Liver (tissue), 9 donors: Measurements from ENCODE around the gene NF1. TPM values are rescaled to one million over a fixed set of nuclear protein-coding genes. Genes with fewer than 3 reads are reported as not detected.

Experiments used
- DNase-seq: peaks from one replicate; pipeline ENCODE4 v3.0.0-alpha.2; 2017; ENCODE audit warnings: low spot score
- H3K27ac ChIP-seq, 2 donors: one replicate each; pipeline ENCODE4 v1.7.0; 2013; ENCODE audit warnings: inconsistent platforms in 2 of 2, low read length in 2 of 2, control low read depth in 1 of 2, low read depth in 1 of 2, mild to moderate bottlenecking in 1 of 2
- H3K27me3 ChIP-seq, 4 donors: one replicate each; pipeline versions ENCODE4 v1.6.1 to v1.7.0; 2013; ENCODE audit warnings: low read length in 3 of 4, inconsistent platforms in 1 of 4, mild to moderate bottlenecking in 1 of 4, moderate library complexity in 1 of 4; ENCODE audit not compliant: control insufficient read depth in 4 of 4, insufficient read depth in 4 of 4
- H3K36me3 ChIP-seq, 4 donors: one replicate each; pipeline versions ENCODE4 v1.6.1 to v1.7.0; 2013; ENCODE audit warnings: low read length in 3 of 4, mild to moderate bottlenecking in 3 of 4, low read depth in 1 of 4, moderate library complexity in 1 of 4; ENCODE audit not compliant: control insufficient read depth in 4 of 4, insufficient read depth in 3 of 4
- H3K4me1 ChIP-seq, 4 donors: one replicate each; pipeline versions ENCODE4 v1.6.1 to v1.7.0; 2013; ENCODE audit warnings: low read length in 3 of 4, mild to moderate bottlenecking in 3 of 4, moderate library complexity in 1 of 4; ENCODE audit not compliant: control insufficient read depth in 4 of 4, insufficient read depth in 4 of 4
- H3K4me3 ChIP-seq, 3 donors: one replicate each; pipeline versions ENCODE4 v1.6.1 to v1.7.0; 2013; ENCODE audit warnings: low read length in 3 of 3, control low read depth in 1 of 3, low read depth in 1 of 3, mild to moderate bottlenecking in 1 of 3
- H3K9ac ChIP-seq, 2 donors: one replicate each; pipeline ENCODE4 v1.7.0; 2013; ENCODE audit warnings: low read length in 2 of 2, mild to moderate bottlenecking in 2 of 2, moderate library complexity in 2 of 2, control low read depth in 1 of 2, low read depth in 1 of 2
- H3K9me3 ChIP-seq, 4 donors: one replicate each; pipeline versions ENCODE4 v1.6.1 to v1.7.0; 2013; ENCODE audit warnings: low read length in 3 of 4; ENCODE audit not compliant: control insufficient read depth in 4 of 4
- FOXA1 ChIP-seq: IDR thresholded peaks from 2 replicates; pipeline ENCODE4 v1.6.1; 2016; ENCODE audit warnings: antibody characterized with exemption
- FOXA2 ChIP-seq: IDR thresholded peaks from 2 replicates; pipeline ENCODE4 v1.6.1; 2016; ENCODE audit warnings: antibody characterized with exemption
- HNF4G ChIP-seq: IDR thresholded peaks from 2 replicates; pipeline ENCODE4 v1.6.1; 2016; ENCODE audit warnings: antibody characterized with exemption
- JUND ChIP-seq, 2 donors: IDR thresholded peaks; 2 replicates each; pipeline ENCODE4 v1.6.1; 2016; ENCODE audit warnings: antibody characterized with exemption in 2 of 2
- NR2F2 ChIP-seq: IDR thresholded peaks from 2 replicates; pipeline ENCODE4 v1.6.1; 2016; ENCODE audit warnings: antibody characterized with exemption
- RAD21 ChIP-seq, 2 donors: IDR thresholded peaks; 2 replicates each; pipeline ENCODE4 v1.6.1; 2016; ENCODE audit warnings: antibody characterized with exemption in 2 of 2, mild to moderate bottlenecking in 2 of 2
- RXRA ChIP-seq, 2 donors: IDR thresholded peaks; 2 replicates each; pipeline ENCODE4 v1.6.1; 2017 to 2018; ENCODE audit warnings: antibody characterized with exemption in 2 of 2, mild to moderate bottlenecking in 1 of 2
- SP1 ChIP-seq: IDR thresholded peaks from 2 replicates; pipeline ENCODE4 v1.6.1; 2018; ENCODE audit warnings: antibody characterized with exemption, mild to moderate bottlenecking
- TAF1 ChIP-seq: conservative IDR thresholded peaks from 2 replicates; pipeline ENCODE4 v1.6.1; 2016; ENCODE audit warnings: antibody characterized with exemption, mild to moderate bottlenecking
- YY1 ChIP-seq: IDR thresholded peaks from 2 replicates; pipeline ENCODE4 v1.6.1; 2016; ENCODE audit warnings: antibody characterized with exemption, mild to moderate bottlenecking
- WGBS: extraction: QIAGEN DNeasy Blood & Tissue Kit; methylation state at CpG from one replicate; pipeline ENCODE4 v1.1.7; 2013; 5-methylcytosine and 5-hydroxymethylcytosine counted together
- polyA plus RNA-seq, 2 donors: library from polyadenylated mRNA; stranded (reverse) in 1 of 2; unstranded in 1 of 2; fragments of 200-250 nt in 1 of 2; fragments of >200 nt in 1 of 2; fragmentation: Nextera tagmentation in 1 of 2; extraction: Ambion mirVana in 1 of 2; gene quantifications; one replicate each; pipeline versions ENCODE4 v1.2.1 to v1.2.3, GENCODE V29; 2013 to 2015
- total RNA-seq, 2 donors: library from RNA; depleted of rRNA; stranded (reverse); fragments of >200 nt; gene quantifications; one replicate each; pipeline ENCODE4 v1.2.3, GENCODE V29; 2014
- TF ChIP-seq, protein P1 (sequence below): IDR thresholded peaks from 2 replicates; pipeline ENCODE4 v1.6.1; 2016; ENCODE audit warnings: antibody characterized with exemption
- TF ChIP-seq, protein P2 (sequence below): IDR thresholded peaks from 2 replicates; pipeline ENCODE4 v1.6.1; 2016; ENCODE audit warnings: antibody characterized with exemption
- TF ChIP-seq, protein P3 (sequence below): fragments of 150-350 bp; IDR thresholded peaks from 2 replicates; pipeline ENCODE4 v1.5.1; 2017; ENCODE audit warnings: improper control_type of control experiment, low read depth, low read length; ENCODE audit not compliant: missing input control
- TF ChIP-seq, protein P4 (sequence below): IDR thresholded peaks from 2 replicates; pipeline ENCODE4 v1.6.1; 2016; ENCODE audit warnings: antibody characterized with exemption, mild to moderate bottlenecking
- donor health status: healthy.
- donor health status: healthy.
- donor health status: healthy.
- donor health status: healthy.
- donor health status: healthy.

The NF1 gene
- total and polyA plus RNA-seq, 4 donors, result 4.6 to 42.6 (median 13.5) TPM

DNA sequence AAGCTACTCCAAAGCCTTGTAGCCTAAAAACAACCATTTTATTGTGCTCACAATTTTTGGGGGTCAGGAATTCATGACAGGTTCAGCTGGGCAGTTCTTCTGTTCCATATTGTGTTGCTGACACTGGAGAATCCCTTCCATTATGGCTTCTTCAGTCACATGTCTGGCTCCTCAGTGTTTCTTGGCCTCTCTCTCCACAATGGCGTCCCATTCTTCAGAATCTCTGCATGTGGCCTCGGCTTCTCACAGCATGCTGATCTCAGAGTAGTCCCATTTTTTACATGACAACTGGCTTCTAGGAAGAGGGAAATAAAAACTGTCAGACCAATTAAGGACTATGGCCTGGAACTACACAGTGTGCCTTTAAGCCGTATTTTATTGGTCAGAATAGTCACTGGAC lies 49.7 kb downstream of the NF1 start:
- no peak for DNase-seq
- Histone ChIP-seq H3K4me1 (no peaks in the 10 kb centered on the region), H3K36me3 (peaks cover 0 to 3% (median under 1%) of the 10 kb centered on the region in 4 donors), H3K27ac (no peak overlapping the region), H3K9ac (no peak overlapping the region), H3K9me3 (no peaks in the 10 kb centered on the region), H3K27me3 (no peaks in the 10 kb centered on the region), H3K4me3 (no peak overlapping the region)
- 97% methylated on average over 3 of the region's 3 CpGs for WGBS
- TF ChIP-seq NR2F2, result no peak

DNA sequence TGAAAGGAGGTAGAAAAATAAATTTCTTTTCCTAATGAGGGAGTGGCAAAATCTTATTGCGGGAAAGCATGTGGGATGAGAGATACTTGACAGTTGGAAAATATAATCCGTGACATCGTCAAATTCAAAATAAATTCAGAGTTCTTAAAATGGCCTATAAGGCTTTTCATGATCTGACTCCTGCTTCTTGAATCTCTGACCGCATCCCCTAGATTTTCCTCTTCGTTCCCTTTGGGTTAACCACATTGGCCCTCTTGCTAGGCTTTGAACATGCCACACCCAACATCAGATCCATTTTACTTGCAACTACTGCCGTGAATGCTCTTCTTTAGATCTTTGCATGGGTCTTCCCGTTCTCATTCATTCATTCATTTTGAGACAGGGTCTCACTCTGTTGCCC lies 50.1 kb downstream of the NF1 start:
- no peak for DNase-seq
- WGBS, result 83% methylated on average over 7 of the region's 7 CpGs

DNA sequence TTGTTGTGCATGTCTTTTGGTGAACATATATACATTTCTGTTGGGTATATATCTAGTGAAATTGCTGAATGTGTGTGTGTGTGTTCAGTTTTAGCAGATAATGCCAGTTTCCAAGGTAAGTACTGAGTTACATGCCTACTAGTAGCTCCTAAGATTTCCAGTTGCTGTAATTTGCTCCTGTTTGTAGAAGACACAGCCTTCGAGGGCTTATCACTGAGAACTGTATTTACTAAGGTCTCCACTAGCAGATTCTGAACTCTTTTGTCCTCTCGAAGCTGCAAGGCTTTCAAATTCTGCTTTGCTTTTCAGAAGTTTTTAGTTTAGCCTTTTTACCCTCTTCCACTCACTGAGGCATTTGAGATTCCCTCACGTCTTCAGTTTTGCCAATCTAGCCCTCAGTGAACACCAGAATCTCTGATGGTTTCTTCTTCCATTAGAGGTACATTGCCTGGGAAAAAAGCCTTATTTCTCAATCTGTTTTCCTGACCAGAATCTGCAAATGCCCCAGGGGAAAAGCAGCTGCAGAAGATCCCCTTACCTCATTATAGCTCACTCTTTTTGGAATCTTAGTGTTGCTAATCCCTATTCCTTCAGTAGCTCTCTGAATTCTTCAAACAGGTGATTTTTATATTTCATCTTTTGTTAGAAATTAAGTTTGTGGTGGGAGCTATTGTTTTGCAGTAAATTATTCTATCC lies 52.9 kb downstream of the NF1 start:
- H3K36me3 ChIP-seq, result peaks cover 0 to 1% (median 0%) of the 10 kb centered on the region in 4 donors
- H3K4me1 ChIP-seq, result no peaks in the 10 kb centered on the region
- H3K9ac ChIP-seq, result no peak overlapping the region
- H3K27me3 ChIP-seq, result no peaks in the 10 kb centered on the region
- H3K9me3 ChIP-seq, result no peaks in the 10 kb centered on the region
- DNase-seq, result no peak
- 65% methylated on average over 3 of the region's 3 CpGs for WGBS
- no peak overlapping the region for H3K27ac ChIP-seq
- H3K4me3 ChIP-seq, result no peak overlapping the region
- TF ChIP-seq RXRA (IDR thresholded peaks at IDR 0.05) (no peak), HNF4G (no peak), TAF1 (no peak), RAD21 (IDR thresholded peaks at IDR 0.05) (no peak), YY1 (no peak), JUND (IDR thresholded peaks at IDR 0.05) (no peak), FOXA1 (no peak), NR2F2 (no peak), SP1 (no peak), FOXA2 (no peak)
- TF ChIP-seq, protein P1, sequence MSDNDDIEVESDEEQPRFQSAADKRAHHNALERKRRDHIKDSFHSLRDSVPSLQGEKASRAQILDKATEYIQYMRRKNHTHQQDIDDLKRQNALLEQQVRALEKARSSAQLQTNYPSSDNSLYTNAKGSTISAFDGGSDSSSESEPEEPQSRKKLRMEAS, result no peak
- TF ChIP-seq, protein P2, sequence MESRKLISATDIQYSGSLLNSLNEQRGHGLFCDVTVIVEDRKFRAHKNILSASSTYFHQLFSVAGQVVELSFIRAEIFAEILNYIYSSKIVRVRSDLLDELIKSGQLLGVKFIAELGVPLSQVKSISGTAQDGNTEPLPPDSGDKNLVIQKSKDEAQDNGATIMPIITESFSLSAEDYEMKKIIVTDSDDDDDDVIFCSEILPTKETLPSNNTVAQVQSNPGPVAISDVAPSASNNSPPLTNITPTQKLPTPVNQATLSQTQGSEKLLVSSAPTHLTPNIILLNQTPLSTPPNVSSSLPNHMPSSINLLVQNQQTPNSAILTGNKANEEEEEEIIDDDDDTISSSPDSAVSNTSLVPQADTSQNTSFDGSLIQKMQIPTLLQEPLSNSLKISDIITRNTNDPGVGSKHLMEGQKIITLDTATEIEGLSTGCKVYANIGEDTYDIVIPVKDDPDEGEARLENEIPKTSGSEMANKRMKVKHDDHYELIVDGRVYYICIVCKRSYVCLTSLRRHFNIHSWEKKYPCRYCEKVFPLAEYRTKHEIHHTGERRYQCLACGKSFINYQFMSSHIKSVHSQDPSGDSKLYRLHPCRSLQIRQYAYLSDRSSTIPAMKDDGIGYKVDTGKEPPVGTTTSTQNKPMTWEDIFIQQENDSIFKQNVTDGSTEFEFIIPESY, result no peak

More for the DNA sequence above, 50.1 kb downstream of the NF1 start:
- no peak overlapping the region for H3K9ac ChIP-seq
- H3K27me3 ChIP-seq, result no peaks in the 10 kb centered on the region
- H3K36me3 ChIP-seq, result peaks cover 0 to 1% (median 0%) of the 10 kb centered on the region in 4 donors
- no peak overlapping the region for H3K4me3 ChIP-seq
- H3K27ac ChIP-seq, result no peak overlapping the region
- no peaks in the 10 kb centered on the region for H3K9me3 ChIP-seq
- TF ChIP-seq, protein P3, sequence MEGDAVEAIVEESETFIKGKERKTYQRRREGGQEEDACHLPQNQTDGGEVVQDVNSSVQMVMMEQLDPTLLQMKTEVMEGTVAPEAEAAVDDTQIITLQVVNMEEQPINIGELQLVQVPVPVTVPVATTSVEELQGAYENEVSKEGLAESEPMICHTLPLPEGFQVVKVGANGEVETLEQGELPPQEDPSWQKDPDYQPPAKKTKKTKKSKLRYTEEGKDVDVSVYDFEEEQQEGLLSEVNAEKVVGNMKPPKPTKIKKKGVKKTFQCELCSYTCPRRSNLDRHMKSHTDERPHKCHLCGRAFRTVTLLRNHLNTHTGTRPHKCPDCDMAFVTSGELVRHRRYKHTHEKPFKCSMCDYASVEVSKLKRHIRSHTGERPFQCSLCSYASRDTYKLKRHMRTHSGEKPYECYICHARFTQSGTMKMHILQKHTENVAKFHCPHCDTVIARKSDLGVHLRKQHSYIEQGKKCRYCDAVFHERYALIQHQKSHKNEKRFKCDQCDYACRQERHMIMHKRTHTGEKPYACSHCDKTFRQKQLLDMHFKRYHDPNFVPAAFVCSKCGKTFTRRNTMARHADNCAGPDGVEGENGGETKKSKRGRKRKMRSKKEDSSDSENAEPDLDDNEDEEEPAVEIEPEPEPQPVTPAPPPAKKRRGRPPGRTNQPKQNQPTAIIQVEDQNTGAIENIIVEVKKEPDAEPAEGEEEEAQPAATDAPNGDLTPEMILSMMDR, result no peak
- TF ChIP-seq FOXA1 (no peak), RAD21 (IDR thresholded peaks at IDR 0.05) (no peak), TAF1 (no peak), RXRA (IDR thresholded peaks at IDR 0.05) (no peak)
- TF ChIP-seq, protein P1, result no peak
- TF ChIP-seq, protein P4, sequence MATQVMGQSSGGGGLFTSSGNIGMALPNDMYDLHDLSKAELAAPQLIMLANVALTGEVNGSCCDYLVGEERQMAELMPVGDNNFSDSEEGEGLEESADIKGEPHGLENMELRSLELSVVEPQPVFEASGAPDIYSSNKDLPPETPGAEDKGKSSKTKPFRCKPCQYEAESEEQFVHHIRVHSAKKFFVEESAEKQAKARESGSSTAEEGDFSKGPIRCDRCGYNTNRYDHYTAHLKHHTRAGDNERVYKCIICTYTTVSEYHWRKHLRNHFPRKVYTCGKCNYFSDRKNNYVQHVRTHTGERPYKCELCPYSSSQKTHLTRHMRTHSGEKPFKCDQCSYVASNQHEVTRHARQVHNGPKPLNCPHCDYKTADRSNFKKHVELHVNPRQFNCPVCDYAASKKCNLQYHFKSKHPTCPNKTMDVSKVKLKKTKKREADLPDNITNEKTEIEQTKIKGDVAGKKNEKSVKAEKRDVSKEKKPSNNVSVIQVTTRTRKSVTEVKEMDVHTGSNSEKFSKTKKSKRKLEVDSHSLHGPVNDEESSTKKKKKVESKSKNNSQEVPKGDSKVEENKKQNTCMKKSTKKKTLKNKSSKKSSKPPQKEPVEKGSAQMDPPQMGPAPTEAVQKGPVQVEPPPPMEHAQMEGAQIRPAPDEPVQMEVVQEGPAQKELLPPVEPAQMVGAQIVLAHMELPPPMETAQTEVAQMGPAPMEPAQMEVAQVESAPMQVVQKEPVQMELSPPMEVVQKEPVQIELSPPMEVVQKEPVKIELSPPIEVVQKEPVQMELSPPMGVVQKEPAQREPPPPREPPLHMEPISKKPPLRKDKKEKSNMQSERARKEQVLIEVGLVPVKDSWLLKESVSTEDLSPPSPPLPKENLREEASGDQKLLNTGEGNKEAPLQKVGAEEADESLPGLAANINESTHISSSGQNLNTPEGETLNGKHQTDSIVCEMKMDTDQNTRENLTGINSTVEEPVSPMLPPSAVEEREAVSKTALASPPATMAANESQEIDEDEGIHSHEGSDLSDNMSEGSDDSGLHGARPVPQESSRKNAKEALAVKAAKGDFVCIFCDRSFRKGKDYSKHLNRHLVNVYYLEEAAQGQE, result no peak
- no peaks in the 10 kb centered on the region for H3K4me1 ChIP-seq
